Endothelial cell of umbilical vein (primary cell): ENCODE data around the gene CELF2.

Experiments
- CTCF ChIP-seq, 2 donors: IDR thresholded peaks; 1 replicate in 1 of 2; 2 replicates in 1 of 2; pipeline ENCODE4 v1.5.1; 2011; ENCODE audit warnings: low read length in 2 of 2, mild to moderate bottlenecking in 2 of 2, moderate library complexity in 2 of 2, control low read depth in 1 of 2, inconsistent platforms in 1 of 2, low read depth in 1 of 2; ENCODE audit not compliant: insufficient read depth in 1 of 2; ENCODE audit errors: extremely low read depth in 1 of 2
- FOS ChIP-seq: IDR thresholded peaks from 2 replicates; pipeline ENCODE4 v1.6.1; 2011; ENCODE audit warnings: mild to moderate bottlenecking, low read length, moderate library complexity, borderline replicate concordance; ENCODE audit not compliant: insufficient read depth
- JUN ChIP-seq: IDR thresholded peaks from 2 replicates; pipeline ENCODE4 v1.6.1; 2011; ENCODE audit warnings: borderline replicate concordance, low read depth; ENCODE audit not compliant: insufficient read length, insufficient read depth
- POLR2A ChIP-seq: IDR thresholded peaks from 2 replicates; pipeline ENCODE4 v1.6.1; 2012; ENCODE audit warnings: low read depth, mild to moderate bottlenecking, control low read depth, low read length
- TF ChIP-seq, protein P1 (sequence below): IDR thresholded peaks from 2 replicates; pipeline ENCODE4 v1.6.1; 2011; ENCODE audit not compliant: insufficient read depth, insufficient read length

DNA sequence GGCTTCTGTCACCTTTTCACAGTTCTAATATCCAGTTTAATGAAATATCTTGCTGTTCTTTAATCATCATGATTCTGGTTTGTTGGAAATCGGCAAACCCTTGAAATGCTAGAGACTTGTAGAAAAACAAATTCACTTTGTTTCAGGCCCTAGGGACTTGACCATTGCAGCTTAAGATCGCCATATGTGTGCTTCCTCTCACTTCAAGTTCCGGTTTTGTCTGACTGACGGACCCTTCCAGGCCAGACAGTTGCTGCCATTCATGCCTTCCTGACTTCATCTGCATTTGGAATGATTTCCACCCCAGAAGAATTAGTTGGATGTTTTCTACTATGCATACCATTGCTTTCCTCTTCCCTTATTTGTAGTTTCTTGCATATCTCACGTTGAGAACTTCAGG is 125.6 kb downstream of the CELF2 start:
- TF ChIP-seq FOS (no peak), POLR2A (no peak), CTCF (IDR thresholded peaks at IDR 0.05; ENCODE audit: extremely low read depth in 1 of 2, insufficient read depth in 1 of 2, low read depth in 1 of 2, low read length in 2 of 2) (no peak), JUN (no peak)
- TF ChIP-seq, protein P1, sequence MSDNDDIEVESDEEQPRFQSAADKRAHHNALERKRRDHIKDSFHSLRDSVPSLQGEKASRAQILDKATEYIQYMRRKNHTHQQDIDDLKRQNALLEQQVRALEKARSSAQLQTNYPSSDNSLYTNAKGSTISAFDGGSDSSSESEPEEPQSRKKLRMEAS: no peak
